Calu3 (cell line): ENCODE results near the gene TFRC. TPM values are rescaled to one million over a fixed set of nuclear protein-coding genes. Genes with fewer than 3 reads are reported as not detected.

Experiments used
- BruUV-seq: library from RNA; stranded (reverse); fragments of 400-500 nt; replicated peaks from 2 replicates; lab custom pipeline; 2021; lab: Mats Ljungman, UMichigan
- CTCF ChIA-PET: fragments of 300-600 bp; sonication (Branson Sonifier 250); formaldehyde crosslinking; loops from one replicate; lab custom pipeline; 2022; ENCODE audit warnings: antibody characterized with exemption; lab: Charles Lee
- DNase-seq: peaks from one replicate; pipeline ENCODE4 v3.0.0; 2022
- H3K27ac Mint-ChIP-seq: one replicate; pipeline ENCODE4 v1.8.0; 2022; ENCODE audit warnings: mixed read lengths; ENCODE audit not compliant: unreplicated experiment
- H3K27me3 Mint-ChIP-seq: one replicate; pipeline ENCODE4 v1.8.0; 2022; ENCODE audit warnings: mixed read lengths; ENCODE audit not compliant: unreplicated experiment
- H3K36me3 Mint-ChIP-seq: one replicate; pipeline ENCODE4 v1.8.0; 2022; ENCODE audit warnings: mild to moderate bottlenecking, moderate library complexity, mixed read lengths; ENCODE audit not compliant: insufficient read depth, unreplicated experiment
- H3K4me1 Mint-ChIP-seq: one replicate; pipeline ENCODE4 v1.8.0; 2022; ENCODE audit warnings: mild to moderate bottlenecking, low read depth, mixed read lengths; ENCODE audit not compliant: unreplicated experiment
- H3K4me3 Mint-ChIP-seq: one replicate; pipeline ENCODE4 v1.8.0; 2022; ENCODE audit warnings: mild to moderate bottlenecking, low read depth, moderate library complexity, mixed read lengths; ENCODE audit not compliant: unreplicated experiment
- H3K9me3 Mint-ChIP-seq: one replicate; pipeline ENCODE4 v1.8.0; 2022; ENCODE audit warnings: low read depth, mixed read lengths; ENCODE audit not compliant: unreplicated experiment
- CTCF ChIP-seq: fragments of 200-600 bp; IDR thresholded peaks from one replicate; pipeline ENCODE4 v1.8.0; 2022; ENCODE audit warnings: antibody characterized with exemption; ENCODE audit not compliant: unreplicated experiment
- intact Hi-C: fragments of 100-400 bp; cut with micrococcal nuclease; formaldehyde crosslinking; loops from one replicate; pipeline ENCODE4 v1.10.0; 2022; ENCODE audit not compliant: unreplicated experiment
- total RNA-seq: library from RNA; stranded (reverse); gene quantifications from 2 replicates; pipeline ENCODE4 v1.2.3, GENCODE V29; 2022

TFRC gene
- total RNA-seq, 1 experiment from 2014 or later, result 457 TPM

- H3K4me3 Mint-ChIP-seq, result no peak overlapping the region
- intact Hi-C loops, result no loop called here
- no TSS peak for BruUV-seq
- no peaks in the 10 kb centered on the region for H3K27me3 Mint-ChIP-seq
- no peaks in the 10 kb centered on the region for H3K9me3 Mint-ChIP-seq
- no peak overlapping the region for H3K27ac Mint-ChIP-seq
- CTCF ChIA-PET, result interaction anchor here (0.6 kb wide), 1 partner anchor 9 kb away, joined by 3 read pairs; no protein-coding TSS in a partner anchor
- TF ChIP-seq CTCF, result no peak
- no peak for DNase-seq
- H3K4me1 Mint-ChIP-seq, result no peaks in the 10 kb centered on the region
- peaks cover 90% of the 10 kb centered on the region for H3K36me3 Mint-ChIP-seq
Measured at GRCh38 chr3:196063971-196064370, 17.9 kb downstream of the TFRC start.

- intact Hi-C loops, result no loop called here
- TF ChIP-seq CTCF, result no peak
- DNase-seq, result no peak
- H3K27me3 Mint-ChIP-seq, result no peaks in the 10 kb centered on the region
- no peaks in the 10 kb centered on the region for H3K9me3 Mint-ChIP-seq
- H3K4me3 Mint-ChIP-seq, result no peak overlapping the region
- H3K36me3 Mint-ChIP-seq, result peaks cover 87% of the 10 kb centered on the region
- H3K4me1 Mint-ChIP-seq, result no peaks in the 10 kb centered on the region
- no TSS peak for BruUV-seq
- CTCF ChIA-PET, result no interaction called here
- no peak overlapping the region for H3K27ac Mint-ChIP-seq
Measured at GRCh38 chr3:196063456-196063855, 18.4 kb downstream of the TFRC start.

- CTCF ChIA-PET, result no interaction called here
- no peak for DNase-seq
- H3K4me3 Mint-ChIP-seq, result no peak overlapping the region
- H3K36me3 Mint-ChIP-seq, result peaks cover 86% of the 10 kb centered on the region
- H3K27ac Mint-ChIP-seq, result no peak overlapping the region
- H3K9me3 Mint-ChIP-seq, result no peaks in the 10 kb centered on the region
- no peaks in the 10 kb centered on the region for H3K27me3 Mint-ChIP-seq
- no peaks in the 10 kb centered on the region for H3K4me1 Mint-ChIP-seq
- no TSS peak for BruUV-seq
- TF ChIP-seq CTCF, result no peak
- intact Hi-C loops, result no loop called here
Measured at GRCh38 chr3:196063049-196063448, 18.8 kb downstream of the TFRC start.

GRCh38 chr3:196060834-196061233, 21.1 kb downstream of the TFRC start:
- Mint-ChIP-seq H3K36me3 (peaks cover 82% of the 10 kb centered on the region), H3K9me3 (no peaks in the 10 kb centered on the region), H3K4me3 (no peak overlapping the region), H3K27ac (no peak overlapping the region), H3K4me1 (no peaks in the 10 kb centered on the region), H3K27me3 (no peaks in the 10 kb centered on the region)
- DNase-seq, result no peak
- intact Hi-C loops, result no loop called here
- no peak for TF ChIP-seq CTCF
- CTCF ChIA-PET, result interaction anchor here (0.7 kb wide), 1 partner anchor 1372 kb away, joined by 4 read pairs; no protein-coding TSS in a partner anchor
- no TSS peak for BruUV-seq
